K562 (cell line): Measurements from ENCODE around the gene MYO1A.
"Not testable (repeated sequence)": the region's sequence is repeated elsewhere in the genome, so short reads cannot be mapped to it uniquely, and the experiment has no call there.

Experiments used
- ARID1B ChIP-seq: fragments of 450-650 bp; IDR thresholded peaks from 2 replicates; pipeline ENCODE4 v1.6.1; 2016; ENCODE audit warnings: antibody characterized with exemption, mild to moderate bottlenecking, inconsistent platforms
- CTCF ChIP-seq, 3 experiments: IDR thresholded peaks in 2 of 3; conservative IDR thresholded peaks in 1 of 3; 2 replicates each; pipeline ENCODE4 v1.5.1; 2011 to 2012; ENCODE audit warnings: low read length in 3 of 3, mild to moderate bottlenecking in 3 of 3, control low read depth in 2 of 3, improper control_type of control experiment in 1 of 3, inconsistent platforms in 1 of 3, low read depth in 1 of 3, mixed read lengths in 1 of 3, moderate library complexity in 1 of 3; ENCODE audit not compliant: insufficient read depth in 2 of 3
- NCOA1 ChIP-seq: fragments of 450-650 bp; IDR thresholded peaks from 2 replicates; pipeline ENCODE4 v1.6.1; 2016; ENCODE audit warnings: low read depth
- SMC3 ChIP-seq: conservative IDR thresholded peaks from 2 replicates; pipeline ENCODE4 v1.6.1; 2011; ENCODE audit warnings: low read depth, low read length, improper control_type of control experiment; ENCODE audit not compliant: insufficient read depth
- ZBTB9 ChIP-seq: fragments of 450-650 bp; formaldehyde crosslinking; IDR thresholded peaks from 2 replicates; pipeline ENCODE4 v1.4.0; 2020; ENCODE audit warnings: mild to moderate bottlenecking, moderate library complexity

- not testable (repeated sequence) for TF ChIP-seq ZBTB9; CTCF (IDR thresholded peaks at IDR 0.05 in 2 of 3, conservative IDR thresholded peaks at IDR 0.05 in 1 of 3; ENCODE audit: insufficient read depth in 2 of 3, low read depth in 1 of 3, low read length in 3 of 3); SMC3; NCOA1; ARID1B
These were observed 23.9 kb upstream of the MYO1A start for GRCh38 chr12:57073566-57074450.
